GM23338 (cell line): Measurements from ENCODE around the gene PDE1A. TPM values are rescaled to one million over a fixed set of nuclear protein-coding genes. Genes with fewer than 3 reads are reported as not detected.

Source experiments
- ATAC-seq: fragments of 200-7000 bp; cut with Tn5 transposase; 3 replicates; pipeline ENCODE4 v1.9.1; 2020
- DNase-seq: peaks from one replicate; pipeline ENCODE4 v3.0.0-alpha.2; 2015; ENCODE audit warnings: low spot score
- H2AFZ ChIP-seq: fragments of 200-600 bp; sonication (generic); 2 replicates; pipeline ENCODE4 v1.8.0; 2016; ENCODE audit warnings: antibody characterized with exemption, mild to moderate bottlenecking, moderate library complexity
- H3F3A ChIP-seq: fragments of 200-600 bp; sonication (generic); replicated peaks from 2 replicates; pipeline ENCODE4 v1.8.0; 2017; ENCODE audit warnings: antibody characterized with exemption, mixed run types, low read depth
- H3K27ac ChIP-seq: fragments of 200-600 bp; sonication (generic); 2 replicates; pipeline ENCODE4 v1.6.1; 2016; ENCODE audit warnings: low read depth
- H3K27me3 ChIP-seq: fragments of 200-600 bp; sonication (generic); 2 replicates; pipeline ENCODE4 v1.8.0; 2016; ENCODE audit warnings: mild to moderate bottlenecking, mixed run types, moderate library complexity; ENCODE audit not compliant: insufficient read depth
- H3K36me3 ChIP-seq: fragments of 200-600 bp; sonication (generic); 2 replicates; pipeline ENCODE4 v1.8.0; 2016; ENCODE audit warnings: mild to moderate bottlenecking; ENCODE audit not compliant: insufficient read depth
- H3K4me1 ChIP-seq: fragments of 200-600 bp; sonication (generic); 2 replicates; pipeline ENCODE4 v1.8.0; 2016; ENCODE audit warnings: mild to moderate bottlenecking, moderate library complexity; ENCODE audit not compliant: insufficient read depth
- H3K4me2 ChIP-seq: fragments of 200-600 bp; sonication (generic); 2 replicates; pipeline ENCODE4 v1.7.1; 2017; ENCODE audit warnings: mixed run types
- H3K4me3 ChIP-seq: fragments of 200-600 bp; sonication (generic); 2 replicates; pipeline ENCODE4 v1.6.1; 2016; ENCODE audit warnings: mixed run types
- H3K79me2 ChIP-seq: fragments of 200-600 bp; sonication (generic); replicated peaks from 2 replicates; pipeline ENCODE4 v1.8.0; 2017; ENCODE audit warnings: mild to moderate bottlenecking; ENCODE audit not compliant: insufficient read depth
- H3K9me2 ChIP-seq: fragments of 200-600 bp; sonication (generic); 2 replicates; pipeline ENCODE4 v1.8.0; 2017; ENCODE audit not compliant: insufficient read depth
- H4K20me1 ChIP-seq: fragments of 200-600 bp; sonication (generic); replicated peaks from 2 replicates; pipeline ENCODE4 v1.8.0; 2017; ENCODE audit warnings: mild to moderate bottlenecking; ENCODE audit not compliant: insufficient read depth
- H3K27ac Mint-ChIP-seq: 2 replicates; pipeline ENCODE4 v1.8.0; 2020; ENCODE audit warnings: inconsistent platforms, mild to moderate bottlenecking, moderate library complexity, mixed read lengths
- H3K27me3 Mint-ChIP-seq: 3 replicates; pipeline ENCODE4 v1.8.0; 2022; ENCODE audit warnings: low read depth, mild to moderate bottlenecking, moderate library complexity, mixed read lengths, inconsistent platforms; ENCODE audit not compliant: insufficient read depth, poor library complexity
- H3K36me3 Mint-ChIP-seq: 3 replicates; pipeline ENCODE4 v1.8.0; 2021; ENCODE audit warnings: low read depth, mild to moderate bottlenecking, inconsistent platforms, moderate library complexity, mixed read lengths
- H3K4me1 Mint-ChIP-seq: 3 replicates; pipeline ENCODE4 v1.8.0; 2020; ENCODE audit warnings: mild to moderate bottlenecking, inconsistent platforms, mixed read lengths
- H3K4me3 Mint-ChIP-seq: 3 replicates; pipeline ENCODE4 v1.8.0; 2021; ENCODE audit warnings: moderate library complexity, mild to moderate bottlenecking, inconsistent platforms, mixed read lengths
- H3K9me3 Mint-ChIP-seq: 3 replicates; pipeline ENCODE4 v1.8.0; 2020; ENCODE audit warnings: moderate library complexity, mild to moderate bottlenecking, inconsistent platforms, mixed read lengths
- CREB1 ChIP-seq: fragments of 250-450 bp; sonication (Bioruptor Pico); IDR thresholded peaks from 2 replicates; pipeline ENCODE4 v1.5.0; 2020; ENCODE audit warnings: low read depth, mild to moderate bottlenecking, moderate library complexity
- CTCF ChIP-seq, 2 experiments: fragments of 200-600 bp in 1 of 2; sonication (generic) in 1 of 2; conservative IDR thresholded peaks; 2 replicates each; pipeline versions ENCODE4 v1.5.1 to v1.6.1; 2016 to 2017; ENCODE audit warnings: antibody characterized with exemption in 2 of 2, low read depth in 2 of 2, mild to moderate bottlenecking in 2 of 2, moderate library complexity in 1 of 2
- ETS1 ChIP-seq: IDR thresholded peaks from 2 replicates; pipeline ENCODE4 v1.6.1; 2016; ENCODE audit warnings: antibody characterized with exemption
- EZH2 ChIP-seq: fragments of 200-600 bp; sonication (generic); IDR thresholded peaks from one replicate; pipeline ENCODE4 v1.8.0; 2017; ENCODE audit warnings: antibody characterized with exemption, mild to moderate bottlenecking, low read depth; ENCODE audit not compliant: unreplicated experiment
- EZH2phosphoT487 ChIP-seq: fragments of 200-600 bp; sonication (generic); IDR thresholded peaks from one replicate; pipeline ENCODE4 v1.8.1; 2018; ENCODE audit warnings: antibody characterized with exemption; ENCODE audit not compliant: unreplicated experiment
- JUNB ChIP-seq: IDR thresholded peaks from one replicate; pipeline ENCODE4 v1.6.1; 2016; ENCODE audit warnings: antibody characterized with exemption; ENCODE audit not compliant: unreplicated experiment
- NANOG ChIP-seq: IDR thresholded peaks from 2 replicates; pipeline ENCODE4 v1.6.1; 2016; ENCODE audit warnings: antibody characterized with exemption, borderline replicate concordance
- POLR2AphosphoS5 ChIP-seq: IDR thresholded peaks from 2 replicates; pipeline ENCODE4 v1.6.1; 2016; ENCODE audit warnings: antibody characterized with exemption, low read depth
- REST ChIP-seq: IDR thresholded peaks from one replicate; pipeline ENCODE4 v1.6.1; 2018; ENCODE audit warnings: antibody characterized with exemption; ENCODE audit not compliant: unreplicated experiment
- STAT1 ChIP-seq: IDR thresholded peaks from one replicate; pipeline ENCODE4 v1.6.1; 2016; ENCODE audit warnings: antibody characterized with exemption; ENCODE audit not compliant: unreplicated experiment
- ZNF331 ChIP-seq: fragments of 250-450 bp; sonication (Bioruptor Pico); IDR thresholded peaks from 2 replicates; pipeline ENCODE4 v1.5.0; 2020; ENCODE audit warnings: low read depth, mild to moderate bottlenecking, moderate library complexity
- ZNF462 ChIP-seq: fragments of 250-450 bp; sonication (Bioruptor Pico); IDR thresholded peaks from 2 replicates; pipeline ENCODE4 v1.5.0; 2020; ENCODE audit warnings: mild to moderate bottlenecking, moderate library complexity
- polyA plus RNA-seq: library from polyadenylated mRNA; unstranded; fragments of >200 nt; fragmentation: Nextera tagmentation; extraction: Ambion mirVana; gene quantifications from 2 replicates; pipeline ENCODE4 v1.2.1, GENCODE V29; 2016
- total RNA-seq: library from RNA; depleted of rRNA; stranded (reverse); fragments of >200 nt; shearing (Covaris generic); gene quantifications from 2 replicates; pipeline ENCODE4 v1.2.3, GENCODE V29; 2014

PDE1A gene
- total and polyA plus RNA-seq, 2 experiments from 2014 or later = 0.28 to 0.31 TPM

- no peak for ATAC-seq
- no peak overlapping the region for H3K4me3 Mint-ChIP-seq
- no peaks in the 10 kb centered on the region for H3F3A ChIP-seq
- no peaks in the 10 kb centered on the region for H3K79me2 ChIP-seq
- H3K4me1 Mint-ChIP-seq = no peaks in the 10 kb centered on the region
- no peak overlapping the region for H3K27ac Mint-ChIP-seq
- H3K27me3 ChIP-seq = no peaks in the 10 kb centered on the region
- DNase-seq = no peak
- no peaks in the 10 kb centered on the region for H4K20me1 ChIP-seq
- H3K4me1 ChIP-seq = no peaks in the 10 kb centered on the region
- H3K27ac ChIP-seq = no peak overlapping the region
- no peaks in the 10 kb centered on the region for H3K36me3 Mint-ChIP-seq
- H3K27me3 Mint-ChIP-seq = peaks cover 3% of the 10 kb centered on the region
- H3K36me3 ChIP-seq = no peaks in the 10 kb centered on the region
- no peak overlapping the region for H3K4me3 ChIP-seq
- H3K9me2 ChIP-seq = no peaks in the 10 kb centered on the region
- TF ChIP-seq STAT1 (no peak), EZH2 (no peak), EZH2phosphoT487 (no peak), REST (no peak), ETS1 (no peak), JUNB (no peak), ZNF331 (no peak), NANOG (no peak), CTCF (conservative IDR thresholded peaks at IDR 0.05; ENCODE audit: low read depth in 2 of 2) (no peak), ZNF462 (CRISPR knock-in tag) (no peak), CREB1 (CRISPR knock-in tag) (no peak), POLR2AphosphoS5 (no peak)
- H3K9me3 Mint-ChIP-seq = no peaks in the 10 kb centered on the region
- no peak overlapping the region for H3K4me2 ChIP-seq
- no peak overlapping the region for H2AFZ ChIP-seq
Observed at GRCh38 chr2:182117196-182117595, 309.6 kb downstream of the PDE1A start.
